ENCODE measurements around the gene ASNS. TPM values are rescaled to one million over a fixed set of nuclear protein-coding genes. Genes with fewer than 3 reads are reported as not detected.

Gene ASNS
- total RNA-seq, 1 donor from 2014 or later: 8.4 TPM

- peak; percentile 1 for DNase-seq
Observed at GRCh38 chr7:97842006-97842405, 30.2 kb downstream of the ASNS start.

- peak; percentile 25 for DNase-seq
Observed at GRCh38 chr7:97835296-97836138, 36.7 kb downstream of the ASNS start.

- no peak for DNase-seq
Observed at GRCh38 chr7:97819161-97819560, 53.0 kb downstream of the ASNS start.

GRCh38 chr7:97818066-97818663 lies 54.0 kb downstream of the ASNS start:
- DNase-seq: no peak

Small RNA genes lying within 50 kb of the gene (small RNA-seq; reads per million reads assigned to genes)
- gene AC005326.1 (ENCODE audit: low replicate concordance): not detected
- gene AC079781.2 (ENCODE audit: low replicate concordance): not detected
- not detected for gene SNRPCP9 (ENCODE audit: low replicate concordance)

Other genes starting within 250 kb of the ASNS start
- gene TAC1, start 140.3 kb downstream of the ASNS start, total RNA-seq: 3.8 TPM
- gene OCM2, start 117.8 kb upstream of the ASNS start, total RNA-seq: not detected
- 12.9 TPM for gene LMTK2, start 234.5 kb upstream of the ASNS start, total RNA-seq

All from skin of body (tissue), 3 donors.